ENCODE data around the gene ALKBH2. TPM values are rescaled to one million over a fixed set of nuclear protein-coding genes. Genes with fewer than 3 reads are reported as not detected.

The ALKBH2 gene
- total RNA-seq, 2 experiments from 2014 or later, result 12.8 to 14.0 TPM

DNA sequence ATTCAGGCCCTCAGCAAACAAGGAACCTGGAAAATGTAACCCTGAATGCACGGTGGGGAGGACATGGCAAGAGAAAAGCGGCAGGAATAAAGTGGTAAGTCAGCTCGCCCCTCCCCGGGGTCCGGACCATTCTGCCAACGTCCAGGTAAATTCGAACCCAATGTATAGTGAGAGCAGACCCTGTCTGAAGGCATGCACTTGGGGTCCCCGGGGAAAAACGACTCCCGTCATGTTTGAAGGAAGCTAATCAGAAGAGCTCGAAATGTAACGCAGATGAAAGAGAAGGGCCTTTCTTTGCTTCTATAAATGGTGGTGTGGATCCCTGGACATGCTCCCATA, 23.3 kb upstream of the ALKBH2 start:
- Histone ChIP-seq H3K27ac (ENCODE audit: low read depth in 1 of 2, low read length in 2 of 2) (no peak overlapping the region), H3K4me3 (ENCODE audit: low read length) (no peak overlapping the region), H3K4me1 (ENCODE audit: insufficient read depth, low read length) (peaks cover 17% of the 10 kb centered on the region), H3K9me3 (ENCODE audit: control insufficient read depth in 1 of 2, insufficient read depth in 1 of 2, low read length in 2 of 2) (no peaks in the 10 kb centered on the region), H3K36me3 (ENCODE audit: insufficient read depth, low read length) (no peaks in the 10 kb centered on the region), H3K27me3 (ENCODE audit: control insufficient read depth in 1 of 2, insufficient read depth in 2 of 2, low read length in 2 of 2) (no peaks in the 10 kb centered on the region)
- intact Hi-C loops (cut with DNase I, micrococcal nuclease), result no loop called here
- H3K9me3 Mint-ChIP-seq, result no peaks in the 10 kb centered on the region
- no peak for ATAC-seq (ENCODE audit: poor library complexity)
- H3K36me3 Mint-ChIP-seq (ENCODE audit: low read depth), result no peaks in the 10 kb centered on the region
- ChIA-PET CTCF (no interaction called here), POLR2A (no interaction called here)
- no peaks in the 10 kb centered on the region for H3K27me3 Mint-ChIP-seq
- peaks cover 36% of the 10 kb centered on the region for H3K4me1 Mint-ChIP-seq (ENCODE audit: low read depth)
- TF ChIP-seq, protein P1, sequence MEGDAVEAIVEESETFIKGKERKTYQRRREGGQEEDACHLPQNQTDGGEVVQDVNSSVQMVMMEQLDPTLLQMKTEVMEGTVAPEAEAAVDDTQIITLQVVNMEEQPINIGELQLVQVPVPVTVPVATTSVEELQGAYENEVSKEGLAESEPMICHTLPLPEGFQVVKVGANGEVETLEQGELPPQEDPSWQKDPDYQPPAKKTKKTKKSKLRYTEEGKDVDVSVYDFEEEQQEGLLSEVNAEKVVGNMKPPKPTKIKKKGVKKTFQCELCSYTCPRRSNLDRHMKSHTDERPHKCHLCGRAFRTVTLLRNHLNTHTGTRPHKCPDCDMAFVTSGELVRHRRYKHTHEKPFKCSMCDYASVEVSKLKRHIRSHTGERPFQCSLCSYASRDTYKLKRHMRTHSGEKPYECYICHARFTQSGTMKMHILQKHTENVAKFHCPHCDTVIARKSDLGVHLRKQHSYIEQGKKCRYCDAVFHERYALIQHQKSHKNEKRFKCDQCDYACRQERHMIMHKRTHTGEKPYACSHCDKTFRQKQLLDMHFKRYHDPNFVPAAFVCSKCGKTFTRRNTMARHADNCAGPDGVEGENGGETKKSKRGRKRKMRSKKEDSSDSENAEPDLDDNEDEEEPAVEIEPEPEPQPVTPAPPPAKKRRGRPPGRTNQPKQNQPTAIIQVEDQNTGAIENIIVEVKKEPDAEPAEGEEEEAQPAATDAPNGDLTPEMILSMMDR (IDR thresholded peaks at IDR 0.05), result no peak
- no peak overlapping the region for H3K27ac Mint-ChIP-seq
- no peak overlapping the region for H3K4me3 Mint-ChIP-seq
- DNase-seq, result no peak

DNA sequence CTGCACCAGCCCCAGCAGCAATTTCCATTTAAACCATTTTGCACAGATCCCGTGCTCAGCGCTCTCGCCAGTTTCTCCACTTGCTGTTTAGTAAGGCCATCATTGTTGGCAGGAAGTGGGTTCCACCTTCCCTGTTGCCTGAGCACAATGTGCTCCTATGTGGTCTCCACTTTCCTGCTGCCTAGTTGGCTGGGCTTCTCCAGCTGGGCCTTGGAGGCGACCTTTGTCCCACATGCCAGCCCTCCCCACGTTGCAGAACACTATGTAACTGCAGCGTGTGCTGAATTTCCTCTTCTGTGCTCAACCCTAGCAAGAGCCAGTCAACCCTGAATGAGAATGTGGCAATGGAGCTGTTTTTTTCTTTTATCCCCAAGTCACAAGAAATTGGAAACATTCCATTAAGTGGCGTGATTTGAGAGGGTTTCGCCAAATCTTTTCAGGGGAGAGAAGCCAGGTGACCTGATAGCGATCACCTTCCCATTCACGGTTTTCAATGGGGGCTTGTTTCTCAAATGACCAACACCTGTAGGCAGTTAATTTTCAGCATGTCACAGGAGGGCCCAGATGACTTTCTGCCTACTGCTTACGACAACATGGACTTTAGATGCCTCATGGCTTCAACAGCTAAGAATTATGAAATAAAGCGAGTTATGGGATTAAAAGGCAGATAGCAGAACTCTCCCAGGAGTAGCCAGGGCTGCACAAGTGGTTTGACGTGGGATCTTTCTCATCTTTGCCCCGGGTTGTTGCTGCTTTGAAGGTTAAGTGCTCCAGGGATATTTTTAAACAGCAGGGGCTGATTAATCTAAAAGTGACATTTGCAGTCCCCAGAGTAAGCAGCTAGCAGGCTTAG, 22.7 kb upstream of the ALKBH2 start, which contains the start of gene ACACB:
Gene ACACB, plus strand, starts transcription at position 830 of the 853 bp plus-strand sequence. CDS start 22,819 bp downstream, outside the sequence.
- Mint-ChIP-seq H3K4me3 (no peak within 1 kb of the TSS), H3K9me3 (no peaks in the 10 kb centered on the region), H3K27ac (no peak within 1 kb of the TSS), H3K36me3 (ENCODE audit: low read depth) (no peaks in the 10 kb centered on the region), H3K27me3 (no peaks in the 10 kb centered on the region), H3K4me1 (ENCODE audit: low read depth) (peaks cover 37% of the 10 kb centered on the region)
- no peaks in the 10 kb centered on the region for H3K9me3 ChIP-seq (ENCODE audit: control insufficient read depth in 1 of 2, insufficient read depth in 1 of 2, low read length in 2 of 2)
- TF ChIP-seq, protein P1 (IDR thresholded peaks at IDR 0.05), result no peak
- H3K36me3 ChIP-seq (ENCODE audit: insufficient read depth, low read length), result no peaks in the 10 kb centered on the region
- no peak within 1 kb of the TSS for H3K27ac ChIP-seq (ENCODE audit: low read depth in 1 of 2, low read length in 2 of 2)
- no peaks in the 10 kb centered on the region for H3K27me3 ChIP-seq (ENCODE audit: control insufficient read depth in 1 of 2, insufficient read depth in 2 of 2, low read length in 2 of 2)
- DNase-seq, result no peak
- H3K4me1 ChIP-seq (ENCODE audit: insufficient read depth, low read length), result peaks cover 19% of the 10 kb centered on the region
- ATAC-seq (ENCODE audit: poor library complexity), result no peak
- ChIA-PET CTCF (no interaction called here), POLR2A (no interaction called here)
- no peak within 1 kb of the TSS for H3K4me3 ChIP-seq (ENCODE audit: low read length)
- intact Hi-C loops (cut with DNase I, micrococcal nuclease), result no loop called here

DNA sequence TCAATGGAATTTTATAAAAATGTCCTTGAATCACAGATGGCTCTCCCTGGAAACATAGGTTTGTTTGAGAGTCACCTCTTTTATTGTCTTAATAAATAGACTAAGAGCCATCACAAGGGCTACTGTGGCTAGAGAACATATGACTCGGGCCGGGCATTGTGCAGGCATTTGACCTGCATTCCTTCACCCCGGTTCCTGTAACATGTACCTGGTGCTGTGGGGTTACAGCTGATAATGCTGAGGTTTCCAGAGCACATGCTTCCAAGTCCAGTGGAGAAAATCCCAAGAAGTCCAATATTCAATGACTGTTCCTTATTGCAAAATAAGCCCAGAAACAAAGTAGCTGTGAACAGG, 22.1 kb upstream of the ALKBH2 start:
- H3K27ac Mint-ChIP-seq, result no peak overlapping the region

More for the DNA sequence above, 22.1 kb upstream of the ALKBH2 start:
- no peak overlapping the region for H3K27ac ChIP-seq (ENCODE audit: low read depth in 1 of 2, low read length in 2 of 2)
- intact Hi-C loops (cut with DNase I, micrococcal nuclease), result no loop called here
- H3K27me3 Mint-ChIP-seq, result no peaks in the 10 kb centered on the region
- TF ChIP-seq, protein P1 (IDR thresholded peaks at IDR 0.05), result no peak
- DNase-seq (no peak), ATAC-seq (ENCODE audit: poor library complexity) (no peak)
- no peaks in the 10 kb centered on the region for H3K36me3 ChIP-seq (ENCODE audit: insufficient read depth, low read length)
- ChIA-PET CTCF (no interaction called here), POLR2A (no interaction called here)
- no peak overlapping the region for H3K4me3 ChIP-seq (ENCODE audit: low read length)
- H3K4me3 Mint-ChIP-seq, result no peak overlapping the region
- no peaks in the 10 kb centered on the region for H3K9me3 Mint-ChIP-seq
- peaks cover 19% of the 10 kb centered on the region for H3K4me1 ChIP-seq (ENCODE audit: insufficient read depth, low read length)
- H3K4me1 Mint-ChIP-seq (ENCODE audit: low read depth), result peaks cover 39% of the 10 kb centered on the region
- no peaks in the 10 kb centered on the region for H3K9me3 ChIP-seq (ENCODE audit: control insufficient read depth in 1 of 2, insufficient read depth in 1 of 2, low read length in 2 of 2)
- no peaks in the 10 kb centered on the region for H3K36me3 Mint-ChIP-seq (ENCODE audit: low read depth)
- no peaks in the 10 kb centered on the region for H3K27me3 ChIP-seq (ENCODE audit: control insufficient read depth in 1 of 2, insufficient read depth in 2 of 2, low read length in 2 of 2)

Measured in CD4-positive, alpha-beta T cell (primary cell).